HTERT RPE-1 (cell line): ENCODE results near the gene LPP.

Source experiments
- in situ Hi-C: fragments of 300-500 bp; cut with MboI; formaldehyde crosslinking; loops from 4 replicates; pipeline ENCODE4 v1.14.3; 2020; ENCODE audit warnings: low sequenced_read_pairs

LPP gene

DNA sequence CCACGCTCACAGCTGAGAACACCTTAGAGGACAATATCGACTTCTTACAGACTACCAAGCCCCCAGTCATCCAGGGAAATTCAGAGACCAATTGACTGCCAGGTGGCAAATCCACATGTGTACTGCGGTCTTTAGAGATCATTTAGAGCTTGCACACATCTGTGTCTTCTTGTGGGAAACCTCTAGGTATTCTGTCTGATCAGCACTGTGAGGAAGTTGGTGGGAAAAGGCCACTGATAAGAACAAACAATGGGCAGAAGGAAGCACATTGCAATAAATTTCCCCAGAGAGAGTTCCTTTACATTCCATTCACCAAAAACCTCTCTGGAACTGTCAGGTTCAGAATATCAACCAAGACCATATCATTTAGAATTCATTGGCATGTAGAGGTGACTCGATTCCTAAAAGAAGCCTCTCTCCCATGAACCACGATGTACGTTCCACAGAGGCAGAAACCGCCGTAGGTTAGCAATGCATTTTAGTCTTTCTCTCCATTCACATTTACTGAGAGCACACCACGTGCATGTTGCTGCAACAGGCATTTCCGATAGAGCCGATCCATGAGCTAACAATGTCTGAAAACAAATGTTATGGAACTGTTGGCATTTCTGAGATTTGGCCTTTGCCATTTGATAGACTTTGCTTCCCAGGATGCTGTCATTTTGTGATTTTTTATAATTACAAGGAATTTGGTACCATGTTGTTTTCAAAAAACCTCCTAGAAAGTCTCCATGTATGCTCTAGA, 730.5 kb downstream of the LPP start:
- in situ Hi-C loops, result no loop called here

DNA sequence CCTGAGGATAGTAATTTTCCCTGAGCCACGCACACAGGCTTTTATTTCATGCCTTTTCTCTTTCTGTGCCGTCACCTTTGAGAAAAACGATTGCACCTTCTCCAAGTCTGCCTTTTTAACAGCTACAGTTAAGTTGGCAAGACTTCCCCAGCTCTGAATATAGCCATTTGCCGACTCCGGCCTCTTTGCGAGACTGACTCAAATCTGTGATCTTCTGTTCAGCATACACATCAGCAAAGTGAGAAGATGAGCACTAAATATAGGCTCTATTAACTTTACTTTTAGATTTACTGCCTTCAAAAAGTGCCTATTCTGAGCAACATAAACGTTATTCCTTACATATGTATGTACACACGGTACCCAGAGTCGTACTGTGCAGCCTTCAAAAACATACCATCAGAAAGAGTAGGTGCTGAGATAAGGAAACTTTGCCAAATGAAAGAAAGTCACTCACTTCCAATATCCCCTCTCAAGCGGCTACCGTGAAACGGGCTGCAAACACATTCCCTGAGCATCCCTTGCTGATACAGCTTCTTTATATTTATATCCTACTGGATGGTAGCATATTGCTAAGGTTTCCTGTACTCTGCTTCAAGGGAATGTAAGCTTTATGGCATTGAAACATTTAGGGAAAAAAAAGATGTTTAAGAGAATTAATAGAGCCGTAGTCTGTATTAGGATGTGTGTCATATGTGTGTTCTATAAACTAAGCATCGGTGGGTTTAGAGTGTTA, 734.5 kb downstream of the LPP start:
- in situ Hi-C loops, result no loop called here

DNA sequence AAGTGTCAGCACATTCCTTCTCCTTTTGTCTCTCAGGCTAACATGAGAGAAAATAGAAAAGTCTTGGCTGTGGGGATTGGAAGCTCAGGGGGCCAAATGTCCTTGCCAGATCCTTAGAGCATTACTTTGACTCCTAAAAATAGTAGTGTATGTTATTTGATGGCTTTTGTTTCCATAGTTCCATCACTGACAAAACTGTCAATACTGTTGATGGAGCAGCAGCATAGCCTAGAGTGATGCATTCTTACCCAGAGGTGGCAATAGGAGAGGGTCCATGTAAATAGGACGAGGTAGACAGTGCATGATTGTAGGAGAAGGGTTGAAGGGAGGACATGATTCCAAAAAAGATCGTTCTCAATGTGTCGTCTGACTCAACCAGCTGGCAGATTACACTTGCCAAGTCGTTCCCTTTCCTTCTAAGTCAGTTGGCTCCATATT, 735.1 kb downstream of the LPP start:
- in situ Hi-C loops, result no loop called here

DNA sequence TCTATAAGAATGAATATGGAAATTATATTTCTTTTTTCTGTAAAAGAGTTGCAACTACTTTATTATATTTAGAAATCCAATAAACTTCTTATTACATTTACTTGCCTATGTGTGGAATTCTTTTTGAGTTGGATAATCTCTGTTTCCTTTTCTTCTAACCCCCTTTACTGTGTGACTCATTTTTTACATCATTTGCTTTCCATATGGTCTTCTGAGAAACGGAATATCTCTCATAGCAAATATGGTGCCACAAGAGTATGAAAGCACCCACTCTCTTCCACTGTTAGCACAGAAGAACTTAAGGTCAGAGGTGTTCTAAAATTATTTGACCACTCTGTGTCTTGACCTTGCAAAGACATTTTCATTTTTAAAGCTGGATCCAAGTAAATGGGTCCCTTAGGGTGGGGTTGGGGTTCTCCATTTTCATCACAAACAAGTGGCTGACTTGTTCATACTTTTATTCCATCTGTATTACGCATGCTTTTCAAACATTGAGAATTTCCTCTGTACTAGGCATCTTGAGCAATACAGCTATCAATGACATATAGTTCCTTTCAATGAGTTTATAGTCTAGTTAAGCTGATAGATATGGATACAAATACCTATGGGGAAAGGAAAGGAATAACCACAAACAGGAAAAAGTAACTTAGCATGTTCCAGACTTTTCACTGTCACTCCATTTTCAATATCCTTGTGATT, 736.8 kb downstream of the LPP start:
- in situ Hi-C loops, result no loop called here

DNA sequence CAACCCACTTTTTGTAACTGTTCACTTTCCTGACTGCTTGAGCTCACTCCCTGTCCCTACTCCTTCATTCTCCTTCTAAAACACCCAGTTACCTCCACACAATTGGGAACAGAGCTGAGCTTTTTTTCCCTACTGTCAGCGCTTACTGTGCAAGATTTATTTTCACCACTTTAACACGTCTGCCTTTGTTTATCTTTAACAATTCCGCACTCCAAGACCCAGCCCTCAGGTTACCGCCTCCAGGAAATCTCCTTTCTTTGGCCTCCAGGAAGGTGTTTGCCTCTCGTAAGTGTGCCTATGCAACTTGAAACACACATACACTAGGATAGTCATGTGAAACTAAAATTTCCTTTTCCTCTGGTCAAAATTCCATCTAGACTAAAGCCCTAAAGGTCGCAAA, 745.9 kb downstream of the LPP start:
- in situ Hi-C loops, result no loop called here

DNA sequence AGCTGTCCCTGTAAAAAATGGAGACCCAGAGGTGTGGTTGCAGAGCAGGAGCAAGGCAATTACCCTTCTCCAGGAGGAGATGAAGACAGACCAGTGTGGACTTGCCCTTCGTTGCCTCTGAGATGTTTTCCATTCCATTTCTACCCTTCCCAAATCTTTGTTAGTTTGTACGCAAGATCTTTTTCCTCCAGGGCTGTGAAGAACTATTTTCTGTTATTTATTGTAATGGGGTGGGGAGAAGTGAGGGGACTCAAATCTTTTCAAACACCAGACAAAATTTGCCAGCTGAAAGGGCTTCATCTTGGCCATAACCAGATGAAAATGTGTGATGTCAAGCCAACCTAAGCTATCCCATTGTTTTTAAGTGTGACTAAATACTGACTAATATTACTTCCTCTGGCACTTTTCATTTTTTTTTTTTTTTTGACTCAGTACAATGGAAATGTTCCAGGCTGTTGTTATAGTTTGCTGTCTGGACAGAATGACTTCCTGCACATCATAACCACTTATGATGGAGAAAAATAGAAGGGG, 746.5 kb downstream of the LPP start:
- in situ Hi-C loops, result no loop called here

DNA sequence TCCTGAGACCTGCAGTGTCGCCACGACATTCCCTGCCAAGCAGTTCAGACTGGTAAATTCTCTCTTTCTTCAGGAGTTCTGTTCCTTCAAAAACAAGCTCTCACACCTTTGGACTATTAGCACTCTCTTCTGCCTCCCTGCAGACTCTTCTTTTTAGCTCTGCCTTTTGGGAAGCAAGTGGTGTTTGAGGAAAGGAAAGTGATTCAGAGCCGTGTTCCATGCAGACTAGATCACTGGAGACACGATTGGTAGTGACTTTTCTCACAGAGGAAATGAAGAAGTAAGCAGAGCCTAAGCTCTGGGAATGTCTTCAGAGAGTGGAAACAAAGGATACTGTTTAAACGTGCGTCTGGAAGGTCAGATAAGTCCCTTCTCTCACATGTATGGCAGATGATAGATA, 747.2 kb downstream of the LPP start:
- in situ Hi-C loops, result no loop called here

DNA sequence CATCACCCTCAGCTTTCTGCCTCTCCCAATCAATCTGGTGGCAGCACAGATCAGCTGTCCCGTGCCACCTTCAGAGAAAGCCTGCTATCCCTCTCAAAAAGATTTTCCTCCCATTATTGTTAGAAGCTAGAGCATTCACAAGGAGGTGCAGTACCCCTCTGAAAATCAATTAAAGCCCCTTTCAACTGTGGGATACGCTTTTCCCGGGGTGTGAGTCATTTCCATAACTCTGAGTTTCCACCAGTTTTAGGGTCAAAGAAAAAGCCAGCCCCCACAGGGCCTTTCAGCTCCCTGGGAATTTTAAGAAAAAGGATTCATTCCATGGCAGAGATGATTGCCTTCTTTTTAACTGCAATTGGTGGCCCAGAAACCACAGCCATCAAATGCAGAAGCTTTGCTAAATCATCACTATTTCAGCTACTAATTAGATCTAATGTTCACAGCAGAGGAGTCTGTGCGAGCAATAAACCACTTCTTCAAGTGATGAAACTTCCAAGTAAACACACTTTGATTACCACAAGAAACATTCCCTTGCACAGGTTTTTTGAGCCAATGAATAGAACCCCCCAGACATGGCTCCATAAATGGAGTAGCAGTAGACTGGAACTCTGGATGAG, 747.8 kb downstream of the LPP start:
- in situ Hi-C loops, result no loop called here

DNA sequence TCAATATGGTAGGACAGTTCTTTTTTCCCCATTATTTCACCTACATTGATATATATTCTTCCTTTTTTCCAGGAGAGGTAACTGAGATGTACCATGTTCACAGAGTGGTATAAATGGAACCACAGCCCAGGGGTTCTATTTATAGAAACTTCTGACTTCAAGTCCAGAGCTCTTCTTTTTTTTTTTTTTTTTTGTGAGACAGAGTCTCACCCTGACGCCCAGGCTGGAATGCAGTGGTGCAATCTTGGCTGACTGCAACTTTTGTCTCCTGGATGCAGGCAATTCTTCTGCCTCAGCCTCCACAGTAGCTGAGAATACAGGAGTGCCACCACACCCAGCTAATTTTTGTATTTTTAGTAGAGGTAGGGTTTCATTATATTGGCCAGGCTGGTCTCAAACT, 750.7 kb downstream of the LPP start:
- in situ Hi-C loops, result no loop called here

DNA sequence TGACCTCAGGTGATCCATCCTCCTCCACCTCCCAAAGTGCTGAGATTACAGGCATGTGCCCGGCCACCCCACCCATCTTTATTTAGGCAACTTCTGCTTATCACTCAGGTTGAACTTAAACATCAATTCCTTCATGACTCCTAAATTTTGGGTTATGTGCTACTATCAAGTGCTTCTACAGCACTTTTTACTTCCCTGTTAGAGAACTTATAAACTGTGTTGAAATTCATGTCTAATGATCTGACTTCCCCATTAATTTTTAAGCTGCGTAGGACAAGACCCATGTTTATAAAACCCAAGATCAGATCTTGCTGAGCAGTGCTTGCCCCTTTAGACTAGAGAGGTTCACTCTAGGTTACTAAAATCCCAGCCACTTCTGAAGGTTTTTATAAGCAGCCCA, 751.6 kb downstream of the LPP start:
- in situ Hi-C loops, result no loop called here

DNA sequence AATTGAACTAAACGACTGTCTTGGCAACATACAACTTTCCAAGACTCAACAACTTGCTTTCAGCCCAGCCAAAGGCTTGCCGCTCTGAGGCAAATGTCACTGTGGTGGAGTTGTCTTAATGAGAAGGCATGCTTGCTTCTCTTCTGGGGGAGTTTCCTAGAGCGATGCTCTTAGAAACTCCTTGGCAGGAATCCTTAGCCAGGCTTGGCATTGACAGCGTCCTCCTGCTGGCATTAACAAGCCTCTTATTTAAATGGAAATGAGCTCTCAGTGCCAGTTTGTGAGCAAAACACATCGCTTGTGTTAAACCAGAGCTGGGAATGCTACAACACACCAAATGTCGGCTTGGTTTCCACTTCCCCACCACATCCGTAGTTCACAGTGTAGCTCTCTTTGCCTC, 752.3 kb downstream of the LPP start:
- in situ Hi-C loops, result no loop called here

DNA sequence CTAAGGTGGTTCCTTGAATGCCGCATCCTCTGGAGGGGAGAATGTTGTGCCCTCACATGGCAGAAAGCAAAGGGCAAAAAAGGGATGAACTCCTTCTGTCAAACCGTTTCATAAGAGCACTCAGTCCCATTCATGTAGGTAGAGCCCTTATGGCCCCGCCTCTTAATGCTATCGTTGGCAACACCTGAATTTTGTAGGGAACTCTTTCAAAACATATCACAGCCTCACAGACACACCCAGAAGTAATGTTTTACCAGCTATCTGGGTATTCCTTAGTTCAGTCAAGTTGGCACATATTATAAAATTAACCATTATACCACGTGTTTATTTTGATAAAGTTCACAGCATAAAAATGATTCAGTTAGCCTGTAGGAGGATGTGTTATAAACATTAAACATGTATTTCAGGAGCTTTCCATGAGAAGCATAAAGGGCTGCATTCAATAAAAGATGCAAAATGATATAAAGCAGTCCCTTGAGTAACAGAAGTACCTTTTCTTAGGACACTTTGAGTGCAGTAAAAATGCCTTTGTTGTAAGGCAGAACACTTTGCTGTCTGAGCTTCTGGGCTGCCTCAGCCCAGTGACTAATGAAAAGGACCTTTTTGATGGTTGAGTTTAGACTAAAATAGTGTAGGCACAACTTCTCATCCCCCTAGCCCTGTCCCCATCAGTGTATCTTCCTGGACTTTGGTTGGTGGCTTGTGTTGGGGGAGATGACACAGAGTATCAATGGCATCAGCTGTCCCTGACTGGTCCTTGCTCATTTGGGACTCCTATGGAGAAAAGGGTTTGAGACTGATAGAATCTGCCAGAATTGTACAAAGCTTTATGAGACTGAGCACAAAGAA, 754.3 kb downstream of the LPP start:
- in situ Hi-C loops, result no loop called here

DNA sequence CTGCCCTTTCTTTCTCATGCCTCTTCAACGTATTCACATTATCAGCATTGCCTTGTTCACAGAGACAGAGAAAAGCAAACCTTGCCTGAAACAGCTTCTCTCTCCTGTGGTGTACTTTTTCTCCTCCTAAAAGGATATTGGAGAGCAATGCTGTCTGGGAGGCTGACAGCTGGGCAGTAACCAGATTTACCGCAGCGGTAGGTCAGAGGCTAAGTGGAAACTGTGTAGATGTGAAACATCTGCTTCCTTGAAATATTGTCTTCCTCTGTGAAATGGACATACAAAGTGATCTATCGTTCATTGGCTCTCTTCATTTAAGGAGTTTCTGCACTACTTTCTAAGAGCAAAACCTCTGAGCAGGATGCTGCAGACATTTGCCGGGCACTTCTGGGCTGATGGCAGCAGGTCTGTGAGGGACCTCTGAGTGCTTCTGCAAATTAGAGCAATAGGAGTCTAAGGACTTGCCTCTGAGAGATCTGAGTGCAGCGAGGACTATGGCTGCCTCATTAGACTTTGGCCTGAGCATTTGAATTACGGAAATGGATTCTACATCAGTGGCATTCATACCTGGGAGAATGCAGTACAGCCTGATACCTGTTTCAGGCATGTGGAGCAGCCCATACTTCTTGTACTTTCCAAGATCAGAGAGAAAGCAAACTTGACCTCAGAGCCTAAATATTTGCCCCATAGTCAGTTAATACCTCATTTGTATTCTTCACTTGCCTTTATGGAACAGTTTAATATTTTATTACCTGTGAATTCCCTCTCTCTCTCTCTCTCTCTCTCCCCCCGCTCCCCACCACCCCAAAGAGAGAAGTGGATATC, 757.3 kb downstream of the LPP start:
- in situ Hi-C loops, result no loop called here

DNA sequence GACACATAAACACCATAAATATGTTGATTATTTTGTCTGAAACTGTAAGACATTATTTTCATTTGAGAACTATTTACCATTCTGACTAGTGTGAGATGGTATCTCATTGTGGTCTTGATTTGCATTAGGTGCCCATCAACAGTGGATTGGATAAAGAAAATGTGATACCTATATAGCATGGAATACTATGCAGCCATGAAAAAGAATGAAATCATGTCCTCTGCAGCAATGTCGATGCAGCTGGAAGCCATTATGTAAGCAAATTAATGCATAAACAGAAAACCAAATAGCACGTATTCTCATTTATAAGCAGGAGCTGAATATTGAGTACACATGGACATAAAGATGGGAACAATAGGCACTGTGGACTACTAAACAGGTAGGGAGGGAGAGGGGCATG, 759.1 kb downstream of the LPP start:
- in situ Hi-C loops, result no loop called here

DNA sequence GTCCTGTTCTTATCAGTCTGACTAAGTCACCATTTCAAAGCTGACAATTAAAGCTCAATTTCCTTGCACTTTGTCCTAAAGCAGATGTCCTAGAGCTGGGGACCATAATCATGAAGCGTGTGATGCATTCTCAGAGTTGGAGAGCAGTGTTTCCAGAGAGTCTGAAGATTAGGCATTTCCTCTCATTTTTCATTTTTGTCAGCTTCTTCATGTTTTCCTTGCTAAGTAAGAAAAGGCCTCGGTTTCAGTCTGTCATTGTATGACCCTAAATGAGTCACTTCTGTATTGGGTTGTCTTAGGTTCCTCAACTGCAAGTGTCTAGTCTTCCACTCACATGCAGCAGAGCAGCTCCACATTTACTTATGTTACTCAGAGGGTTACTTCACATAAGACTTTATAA, 760.6 kb downstream of the LPP start:
- in situ Hi-C loops, result no loop called here

DNA sequence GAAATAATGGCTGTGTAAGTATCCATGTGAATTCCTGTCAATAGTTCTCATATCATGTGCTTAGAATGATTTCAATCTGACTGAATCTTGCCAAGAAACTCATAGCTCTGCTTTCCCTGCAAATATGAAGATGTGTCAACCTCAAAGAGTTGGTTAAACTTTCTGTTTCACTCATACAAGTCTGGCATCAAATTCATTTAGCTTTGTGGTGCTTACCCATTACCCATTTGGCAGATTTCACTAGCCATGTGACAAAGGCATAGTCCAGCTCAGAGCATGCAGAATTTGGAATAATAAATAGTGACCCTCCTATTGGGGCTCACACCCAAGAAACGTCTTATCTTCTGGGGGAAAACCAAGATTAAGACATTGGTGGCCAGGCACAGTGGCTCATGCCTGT, 761.2 kb downstream of the LPP start:
- in situ Hi-C loops, result no loop called here

DNA sequence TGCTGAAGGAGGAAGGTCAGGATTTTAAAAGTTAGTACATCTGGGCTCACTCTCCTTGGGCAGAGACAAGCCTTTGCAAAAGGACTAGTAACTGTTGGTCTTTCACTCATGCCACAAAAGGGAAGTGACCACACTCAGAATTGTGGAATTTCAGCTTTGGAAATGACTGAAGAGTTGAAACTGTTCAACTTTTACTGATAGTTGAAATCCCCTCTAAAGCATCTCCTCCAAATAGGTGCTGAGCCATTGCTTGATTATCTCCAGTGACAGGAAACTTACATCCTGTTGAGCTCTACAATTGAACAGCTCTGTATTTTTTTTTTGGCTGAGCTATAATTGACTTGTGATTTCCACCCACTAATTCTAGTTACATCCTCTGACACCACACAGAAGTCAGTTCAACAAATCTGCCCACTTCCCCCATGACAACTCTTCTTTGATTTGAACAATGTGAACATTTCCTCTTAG, 763.0 kb downstream of the LPP start:
- in situ Hi-C loops, result no loop called here

DNA sequence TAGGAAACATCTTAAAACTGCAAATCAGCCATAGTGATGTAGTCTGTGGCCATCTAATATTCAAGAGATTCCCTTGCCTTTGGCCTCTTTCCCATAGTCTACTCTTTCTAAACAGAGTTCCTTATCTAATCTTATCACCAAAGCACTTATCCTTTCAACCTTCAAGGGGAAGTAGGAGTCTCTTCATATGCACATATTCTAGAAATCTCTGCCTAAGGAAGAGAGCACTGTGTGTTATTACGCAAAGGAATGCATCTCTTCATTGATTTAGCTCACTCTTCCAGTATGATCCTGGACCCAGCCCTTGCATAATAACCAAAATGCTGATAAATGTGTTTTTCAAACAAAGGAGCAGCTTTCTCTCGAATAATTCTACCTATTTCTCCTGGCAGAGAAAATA, 764.1 kb downstream of the LPP start:
- in situ Hi-C loops, result no loop called here

DNA sequence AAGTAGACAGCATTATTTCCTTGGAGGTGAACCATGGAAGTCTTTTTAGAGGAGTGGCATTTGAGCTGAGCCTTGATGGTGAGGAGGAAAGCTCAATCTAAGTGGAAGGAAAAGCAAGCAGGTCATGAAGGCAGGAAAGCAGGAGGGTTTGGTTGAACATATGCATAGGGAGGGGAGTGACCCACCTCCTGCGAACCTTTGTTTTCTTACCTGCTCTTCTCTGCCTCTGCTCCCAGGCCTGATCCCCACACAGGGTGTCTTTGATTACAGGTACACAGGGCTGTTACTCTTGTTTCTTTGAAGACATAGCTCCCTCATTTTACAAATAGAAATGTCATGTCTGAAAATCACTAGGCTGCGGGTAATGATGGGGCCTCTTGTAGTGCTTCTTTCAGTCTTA, 769.7 kb downstream of the LPP start:
- in situ Hi-C loops, result no loop called here
